GM10266 (cell line): ENCODE results near the gene LRIT1.

ENCODE experiments used
- DNase-seq: peaks from one replicate; pipeline ENCODE4 v3.0.0; 2012; ENCODE audit errors: extremely low spot score
- CTCF ChIP-seq: IDR thresholded peaks from 2 replicates; pipeline ENCODE4 v1.5.1; 2012; ENCODE audit warnings: mild to moderate bottlenecking, low read depth; ENCODE audit not compliant: control insufficient read depth, insufficient read depth; ENCODE audit errors: missing control alignments

LRIT1 gene

GRCh38 chr10:84247496-84247895 lies 6.2 kb upstream of the LRIT1 start:
- DNase-seq = no peak
- no peak for TF ChIP-seq CTCF

- no peak for DNase-seq
- TF ChIP-seq CTCF = no peak
Observed at GRCh38 chr10:84244651-84245270, 3.4 kb upstream of the LRIT1 start, which contains the start of gene RGR. Gene RGR (plus strand): TSS chr10:84245053. CDS start chr10:84245091, 38 bp downstream.

- TF ChIP-seq CTCF = no peak
- no peak for DNase-seq
Observed at GRCh38 chr10:84243759-84244158, 2.4 kb upstream of the LRIT1 start.

GRCh38 chr10:84238909-84239308 lies 2.4 kb downstream of the LRIT1 start:
- TF ChIP-seq CTCF = no peak
- DNase-seq = no peak

GRCh38 chr10:84237199-84238051 lies 3.9 kb downstream of the LRIT1 start:
- TF ChIP-seq CTCF = peak; percentile 31
- no peak for DNase-seq

GRCh38 chr10:84236807-84237198 lies 4.5 kb downstream of the LRIT1 start:
- no peak for DNase-seq
- TF ChIP-seq CTCF = no peak

GRCh38 chr10:84235096-84235495 lies 6.2 kb downstream of the LRIT1 start:
- no peak for DNase-seq
- no peak for TF ChIP-seq CTCF
